GM12874 (cell line): ENCODE results near the gene AHCY.

Source experiments
- TF ChIP-seq, protein P1 (sequence below): IDR thresholded peaks from 2 replicates; pipeline ENCODE4 v1.5.1; 2011; ENCODE audit warnings: low read depth, mild to moderate bottlenecking, control low read depth, low read length, moderate library complexity; ENCODE audit not compliant: insufficient read depth

AHCY gene

DNA sequence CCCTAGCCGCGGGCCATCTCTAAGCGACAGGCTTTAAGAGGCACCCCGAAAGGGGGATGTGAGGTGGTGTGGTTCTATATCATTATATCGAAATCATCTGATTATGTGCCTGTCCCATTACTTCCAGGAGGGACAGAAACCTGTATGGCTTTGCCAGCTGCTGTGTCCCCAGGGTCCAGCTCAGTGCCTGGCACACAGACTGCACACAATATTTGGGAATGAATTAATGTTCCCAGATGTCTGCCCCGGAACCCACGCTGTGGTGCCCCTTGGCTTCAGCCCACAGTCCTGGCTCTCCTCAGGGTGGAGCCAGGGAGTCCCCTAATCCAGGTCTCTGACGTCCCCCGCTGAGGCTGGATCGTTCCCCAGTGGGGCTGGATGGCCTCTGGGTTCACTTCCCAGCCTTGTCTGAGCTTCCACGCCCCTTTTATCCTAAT lies 8.9 kb upstream of the AHCY start:
- TF ChIP-seq, protein P1, sequence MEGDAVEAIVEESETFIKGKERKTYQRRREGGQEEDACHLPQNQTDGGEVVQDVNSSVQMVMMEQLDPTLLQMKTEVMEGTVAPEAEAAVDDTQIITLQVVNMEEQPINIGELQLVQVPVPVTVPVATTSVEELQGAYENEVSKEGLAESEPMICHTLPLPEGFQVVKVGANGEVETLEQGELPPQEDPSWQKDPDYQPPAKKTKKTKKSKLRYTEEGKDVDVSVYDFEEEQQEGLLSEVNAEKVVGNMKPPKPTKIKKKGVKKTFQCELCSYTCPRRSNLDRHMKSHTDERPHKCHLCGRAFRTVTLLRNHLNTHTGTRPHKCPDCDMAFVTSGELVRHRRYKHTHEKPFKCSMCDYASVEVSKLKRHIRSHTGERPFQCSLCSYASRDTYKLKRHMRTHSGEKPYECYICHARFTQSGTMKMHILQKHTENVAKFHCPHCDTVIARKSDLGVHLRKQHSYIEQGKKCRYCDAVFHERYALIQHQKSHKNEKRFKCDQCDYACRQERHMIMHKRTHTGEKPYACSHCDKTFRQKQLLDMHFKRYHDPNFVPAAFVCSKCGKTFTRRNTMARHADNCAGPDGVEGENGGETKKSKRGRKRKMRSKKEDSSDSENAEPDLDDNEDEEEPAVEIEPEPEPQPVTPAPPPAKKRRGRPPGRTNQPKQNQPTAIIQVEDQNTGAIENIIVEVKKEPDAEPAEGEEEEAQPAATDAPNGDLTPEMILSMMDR, result no peak

DNA sequence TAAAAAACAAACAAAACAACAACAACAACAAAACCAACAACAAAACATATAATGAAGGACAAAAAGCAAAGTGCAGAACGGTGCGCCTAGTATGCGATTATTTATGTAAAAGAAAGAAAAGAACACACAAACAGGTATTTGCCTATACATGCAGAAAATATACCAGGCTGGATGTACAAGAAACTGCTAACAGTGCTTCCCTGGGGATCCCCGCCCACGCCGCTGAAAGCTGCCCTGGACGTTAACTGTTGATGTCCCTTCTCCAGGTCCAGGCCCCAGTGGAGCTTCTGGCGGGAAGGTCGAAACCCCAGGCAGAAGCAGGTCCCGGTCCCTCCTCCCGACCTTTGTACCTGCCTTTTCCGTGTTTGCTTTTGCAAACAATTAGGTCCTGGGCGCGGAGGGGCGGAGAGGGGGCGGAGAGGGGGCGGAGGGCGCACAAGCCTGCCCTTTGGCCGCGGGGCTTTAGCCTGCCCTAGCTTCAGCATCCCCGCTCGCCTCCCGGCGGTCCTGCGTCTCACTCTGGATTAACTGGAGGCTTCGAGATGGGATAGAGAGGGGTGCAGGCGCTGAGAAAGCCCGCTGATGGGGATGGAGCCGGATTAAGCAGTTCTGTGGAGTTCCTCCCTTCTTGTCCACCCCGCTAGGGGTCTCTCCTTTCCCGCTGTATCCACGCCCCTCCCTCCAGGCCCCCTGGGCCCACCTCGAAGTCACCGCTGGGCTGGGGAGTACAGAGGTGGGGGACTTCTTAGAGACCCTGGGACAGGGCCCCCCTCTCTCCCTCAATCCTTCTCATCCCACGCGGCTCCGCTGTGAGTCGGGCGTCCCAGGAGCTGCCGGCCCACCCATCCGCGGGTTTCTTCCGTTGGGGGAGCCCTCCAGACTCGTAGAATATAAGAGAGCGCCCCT lies 8.2 kb upstream of the AHCY start:
- TF ChIP-seq, protein P1, result no peak

DNA sequence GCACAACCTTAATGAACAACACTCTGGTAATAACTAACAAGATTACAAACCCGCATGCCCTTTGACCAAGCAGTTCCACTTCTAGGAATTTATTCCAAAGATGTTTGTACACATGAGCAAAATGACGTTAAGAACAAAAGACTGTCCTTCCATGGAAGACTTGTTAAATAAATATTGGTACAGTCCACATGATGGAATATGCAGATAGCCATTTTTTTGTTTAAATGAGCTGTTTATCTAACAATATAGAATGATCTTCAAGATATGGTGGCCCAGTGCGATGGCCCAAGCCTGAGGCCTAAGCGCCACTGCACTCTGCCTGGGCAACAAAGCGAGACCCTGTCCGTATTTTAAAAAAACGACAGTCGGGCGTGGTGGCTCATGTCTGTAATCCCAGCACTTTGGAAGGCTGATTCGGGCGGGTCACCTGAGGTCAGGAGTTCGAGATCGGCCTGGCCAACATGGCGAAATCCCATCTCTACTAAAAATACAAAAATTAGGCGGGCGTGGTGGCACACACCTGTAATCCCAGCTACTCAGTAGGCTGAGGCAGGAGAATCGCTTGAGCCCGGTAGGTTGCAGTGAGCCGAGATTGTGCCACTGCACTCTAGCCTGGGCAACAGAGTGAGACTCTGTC lies 7.4 kb upstream of the AHCY start:
- TF ChIP-seq, protein P1, result no peak

DNA sequence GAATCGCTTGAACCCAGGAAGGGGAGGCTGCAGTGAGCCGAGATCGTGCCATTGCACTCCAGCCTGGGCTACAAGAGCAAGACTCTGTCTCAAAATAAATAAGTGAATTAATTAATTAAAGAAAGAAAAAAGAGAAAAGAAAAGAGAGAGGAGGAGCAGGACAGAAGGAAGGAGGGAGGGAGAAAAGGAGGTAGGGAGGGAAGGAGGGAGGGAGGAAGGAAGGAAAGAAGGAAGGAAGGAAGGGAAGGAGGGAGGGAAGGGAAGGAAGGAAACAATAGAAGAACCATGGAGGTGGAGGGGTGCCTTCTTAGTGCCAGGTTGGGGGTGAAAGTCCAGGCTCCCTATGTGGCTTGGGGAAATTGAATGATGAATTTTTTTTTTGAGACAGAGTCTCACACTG lies 6.5 kb upstream of the AHCY start:
- TF ChIP-seq, protein P1, result no peak

DNA sequence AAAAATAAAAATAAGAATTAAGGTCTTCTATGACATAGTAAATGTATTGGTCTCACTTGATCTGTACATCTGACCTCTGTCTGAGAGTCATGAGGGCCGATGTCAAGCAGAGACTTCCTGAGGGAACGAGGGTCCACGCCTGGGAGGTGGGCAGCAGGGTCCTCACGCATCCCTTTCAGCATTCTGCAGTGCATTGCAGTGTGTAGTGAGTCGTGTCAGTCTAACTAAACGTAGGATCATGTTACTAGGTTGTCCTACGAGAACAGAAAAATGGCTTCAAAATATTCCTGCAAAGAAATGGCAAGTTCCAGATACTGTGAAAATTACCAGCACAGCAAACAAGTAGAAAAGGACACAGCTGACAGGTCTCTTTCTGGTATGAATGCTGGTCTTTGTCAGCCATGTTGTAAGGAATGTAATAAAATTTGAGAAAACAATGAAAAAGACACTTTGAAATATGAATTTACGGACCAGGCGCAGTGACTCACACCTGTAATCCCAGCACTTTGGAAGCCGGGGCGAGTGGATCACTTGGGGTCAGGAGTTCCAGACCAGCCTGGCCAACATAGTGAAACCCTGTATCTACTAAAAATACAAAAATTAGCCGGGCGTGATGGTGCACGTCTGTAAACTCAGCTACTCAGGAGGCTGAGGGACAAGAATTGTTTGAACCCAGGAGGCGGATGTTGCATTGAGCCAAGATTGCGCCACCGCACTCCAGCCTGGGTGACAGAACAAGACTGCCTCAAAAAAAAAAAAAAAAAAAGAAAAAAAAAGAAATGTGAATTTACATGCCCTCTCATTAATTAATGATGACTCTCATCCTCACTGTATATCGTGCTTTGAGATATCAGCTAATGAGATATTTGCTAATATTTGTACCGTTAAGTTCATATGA lies 2.4 kb upstream of the AHCY start:
- TF ChIP-seq, protein P1, result no peak

DNA sequence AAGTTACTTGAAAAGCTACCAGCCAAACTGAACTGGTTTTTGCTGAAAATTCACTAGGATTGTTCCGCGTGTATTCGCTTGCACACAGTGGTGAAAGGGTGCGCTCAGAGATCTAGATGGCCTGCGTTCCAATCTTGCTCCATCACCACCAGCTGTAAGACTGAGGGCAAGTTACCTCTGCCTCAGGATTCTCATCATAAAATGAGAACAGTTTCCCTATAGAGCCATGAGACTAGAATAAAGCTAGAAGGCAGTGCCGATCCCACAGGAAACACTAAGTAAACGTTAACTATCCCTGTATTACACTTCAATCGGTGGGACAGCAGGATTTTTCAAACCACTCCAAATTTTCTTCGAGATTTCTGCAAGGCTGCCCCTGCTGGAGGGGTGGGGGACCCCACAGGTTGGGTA lies 838 bp downstream of the AHCY start:
- TF ChIP-seq, protein P1, result no peak; the same call in 1 of the 2 replicates
